Measurements from ENCODE around the gene GTF3C4. TPM values are rescaled to one million over a fixed set of nuclear protein-coding genes. Genes with fewer than 3 reads are reported as not detected.
A peak's percentile ranks its signal among the peaks of the same experiment; 100 is the strongest.

Gene GTF3C4
- total and polyA plus RNA-seq, 2 experiments from 2014 or later, result 4.9 to 13.0 TPM

- Histone ChIP-seq H3K27ac (no peak overlapping the region), H3K9ac (no peak overlapping the region), H3K27me3 (replicated peaks; ENCODE audit: insufficient read depth) (peaks cover 24% of the 10 kb centered on the region), H2AFZ (no peak overlapping the region), H3K9me2 (ENCODE audit: insufficient read depth) (no peaks in the 10 kb centered on the region), H3K4me1 (ENCODE audit: insufficient read depth) (no peaks in the 10 kb centered on the region), H3K36me3 (ENCODE audit: low read depth) (no peaks in the 10 kb centered on the region), H3F3A (ENCODE audit: insufficient read depth) (no peaks in the 10 kb centered on the region), H4K20me1 (ENCODE audit: insufficient read depth) (no peaks in the 10 kb centered on the region), H3K4me3 (no peak overlapping the region), H3K79me2 (ENCODE audit: insufficient read depth) (no peaks in the 10 kb centered on the region), H3K9me3 (ENCODE audit: low read depth) (no peaks in the 10 kb centered on the region), H3K4me2 (ENCODE audit: unreplicated experiment) (no peak overlapping the region)
- in situ Hi-C loops (cut with MboI), result no loop called here
- DNase-seq, result no peak
- TF ChIP-seq EZH2phosphoT487 (IDR thresholded peaks at IDR 0.05; ENCODE audit: insufficient read depth, low read depth) (no peak), EZH2 (IDR thresholded peaks at IDR 0.05; ENCODE audit: insufficient read depth, poor library complexity, severe bottlenecking) (no peak)
- WGBS, 2 experiments (ENCODE audit: low coverage in 1 of 2, low lambda C conversion rate in 2 of 2, missing lambda C conversion rate in 2 of 2), result 63 to 64% methylated on average over 5 of the region's 5 CpGs
Measured at GRCh38 chr9:132728071-132728470, 57.8 kb downstream of the GTF3C4 start.

- in situ Hi-C loops (cut with MboI), result no loop called here
Measured at GRCh38 chr9:132728497-132728896, 58.2 kb downstream of the GTF3C4 start.

GRCh38 chr9:132729235-132729890 lies 59.1 kb downstream of the GTF3C4 start:
- TF ChIP-seq EZH2 (IDR thresholded peaks at IDR 0.05; ENCODE audit: insufficient read depth, poor library complexity, severe bottlenecking), result no peak
- no peak for TF ChIP-seq EZH2phosphoT487 (IDR thresholded peaks at IDR 0.05; ENCODE audit: insufficient read depth, low read depth)
- Histone ChIP-seq H3K4me3 (no peak overlapping the region), H3K27me3 (replicated peaks; ENCODE audit: insufficient read depth) (peaks cover 24% of the 10 kb centered on the region), H3K9me2 (ENCODE audit: insufficient read depth) (no peaks in the 10 kb centered on the region), H3K36me3 (ENCODE audit: low read depth) (no peaks in the 10 kb centered on the region), H3K9ac (no peak overlapping the region), H4K20me1 (ENCODE audit: insufficient read depth) (no peaks in the 10 kb centered on the region), H3K4me2 (ENCODE audit: unreplicated experiment) (no peak overlapping the region), H2AFZ (0 out of 2 replicates have a peak overlapping the region, but pooled peaks have one; percentile 24), H3K9me3 (ENCODE audit: low read depth) (no peaks in the 10 kb centered on the region), H3F3A (ENCODE audit: insufficient read depth) (no peaks in the 10 kb centered on the region), H3K4me1 (ENCODE audit: insufficient read depth) (no peaks in the 10 kb centered on the region), H3K27ac (no peak overlapping the region), H3K79me2 (ENCODE audit: insufficient read depth) (no peaks in the 10 kb centered on the region)
- in situ Hi-C loops (cut with MboI), result no loop called here
- no peak for DNase-seq
- 20 to 25% methylated on average over 5 of the region's 5 CpGs for WGBS, 2 experiments (ENCODE audit: low coverage in 1 of 2, low lambda C conversion rate in 2 of 2, missing lambda C conversion rate in 2 of 2)

More at GRCh38 chr9:132728497-132728896, 58.2 kb downstream of the GTF3C4 start:
- no peak overlapping the region for H3K4me3 ChIP-seq
- DNase-seq, result no peak
- peaks cover 24% of the 10 kb centered on the region for H3K27me3 ChIP-seq (replicated peaks; ENCODE audit: insufficient read depth)
- H3K79me2 ChIP-seq (ENCODE audit: insufficient read depth), result no peaks in the 10 kb centered on the region
- no peak overlapping the region for H3K4me2 ChIP-seq (ENCODE audit: unreplicated experiment)
- no peaks in the 10 kb centered on the region for H3K4me1 ChIP-seq (ENCODE audit: insufficient read depth)
- no peaks in the 10 kb centered on the region for H3K9me2 ChIP-seq (ENCODE audit: insufficient read depth)
- H4K20me1 ChIP-seq (ENCODE audit: insufficient read depth), result no peaks in the 10 kb centered on the region
- TF ChIP-seq EZH2phosphoT487 (IDR thresholded peaks at IDR 0.05; ENCODE audit: insufficient read depth, low read depth) (no peak), EZH2 (IDR thresholded peaks at IDR 0.05; ENCODE audit: insufficient read depth, poor library complexity, severe bottlenecking) (no peak)
- H2AFZ ChIP-seq, result no peak overlapping the region
- H3K27ac ChIP-seq, result no peak overlapping the region
- no peaks in the 10 kb centered on the region for H3K9me3 ChIP-seq (ENCODE audit: low read depth)
- no peaks in the 10 kb centered on the region for H3F3A ChIP-seq (ENCODE audit: insufficient read depth)
- 41 to 70% methylated on average over 2 of the region's 2 CpGs for WGBS, 2 experiments (ENCODE audit: low coverage in 1 of 2, low lambda C conversion rate in 2 of 2, missing lambda C conversion rate in 2 of 2)
- H3K36me3 ChIP-seq (ENCODE audit: low read depth), result no peaks in the 10 kb centered on the region
- H3K9ac ChIP-seq, result no peak overlapping the region

- Histone ChIP-seq H4K20me1 (ENCODE audit: insufficient read depth) (no peaks in the 10 kb centered on the region), H3K4me1 (ENCODE audit: insufficient read depth) (no peaks in the 10 kb centered on the region), H3K27me3 (replicated peaks; ENCODE audit: insufficient read depth) (peaks cover 24% of the 10 kb centered on the region), H3K9me3 (ENCODE audit: low read depth) (no peaks in the 10 kb centered on the region), H3K4me3 (no peak overlapping the region), H3K36me3 (ENCODE audit: low read depth) (no peaks in the 10 kb centered on the region), H3K79me2 (ENCODE audit: insufficient read depth) (no peaks in the 10 kb centered on the region), H3K9me2 (ENCODE audit: insufficient read depth) (no peaks in the 10 kb centered on the region), H3F3A (ENCODE audit: insufficient read depth) (no peaks in the 10 kb centered on the region), H3K4me2 (ENCODE audit: unreplicated experiment) (no peak overlapping the region), H3K27ac (no peak overlapping the region), H3K9ac (no peak overlapping the region), H2AFZ (no peak overlapping the region)
- in situ Hi-C loops (cut with MboI), result no loop called here
- WGBS, 2 experiments (ENCODE audit: low coverage in 1 of 2, low lambda C conversion rate in 2 of 2, missing lambda C conversion rate in 2 of 2), result 60 to 61% methylated on average over 16 of the region's 16 CpGs
- no peak for TF ChIP-seq EZH2 (IDR thresholded peaks at IDR 0.05; ENCODE audit: insufficient read depth, poor library complexity, severe bottlenecking)
- TF ChIP-seq EZH2phosphoT487 (IDR thresholded peaks at IDR 0.05; ENCODE audit: insufficient read depth, low read depth), result no peak
- DNase-seq, result no peak
Measured at GRCh38 chr9:132730054-132731033, 60.1 kb downstream of the GTF3C4 start.

Data from GM23248 (cell line).